Mesenteric fat pad (tissue), 1 donor: Measurements from ENCODE around the gene CCNB1. TPM values are rescaled to one million over a fixed set of nuclear protein-coding genes. Genes with fewer than 3 reads are reported as not detected.
"Not testable (repeated sequence)": the region's sequence is repeated elsewhere in the genome, so short reads cannot be mapped to it uniquely, and the experiment has no call there.

Experiments
- DNase-seq: peaks from one replicate; pipeline ENCODE4 v3.0.0-alpha.2; 2020; ENCODE audit warnings: low spot score
- long read RNA-seq: library from polyadenylated mRNA; unstranded; transcript quantifications from one replicate; pipeline ENCODE4 v2.0.0, GENCODE V29; 2020
- total RNA-seq: library from RNA; stranded (reverse); fragmentation: NEBNext Ultra II Directional; extraction: Animal tissue kit (Norgen Biotek cat#: 25700); gene quantifications from one replicate; pipeline ENCODE4 v1.2.1, GENCODE V29; 2021
- donor health status: DM: yes; HTN: yes; CAD: no.

The CCNB1 gene
- total RNA-seq = 4.9 TPM
- long read RNA-seq, transcript CCNB1-201 (9 exons, 2,169 nt) = major isoform, 8 of 9 reads
- long read RNA-seq, partial matches to known transcripts = 0 of 9 reads
- long read RNA-seq, other reads (novel, unspliced or antisense) = 1 of 9 reads

DNA sequence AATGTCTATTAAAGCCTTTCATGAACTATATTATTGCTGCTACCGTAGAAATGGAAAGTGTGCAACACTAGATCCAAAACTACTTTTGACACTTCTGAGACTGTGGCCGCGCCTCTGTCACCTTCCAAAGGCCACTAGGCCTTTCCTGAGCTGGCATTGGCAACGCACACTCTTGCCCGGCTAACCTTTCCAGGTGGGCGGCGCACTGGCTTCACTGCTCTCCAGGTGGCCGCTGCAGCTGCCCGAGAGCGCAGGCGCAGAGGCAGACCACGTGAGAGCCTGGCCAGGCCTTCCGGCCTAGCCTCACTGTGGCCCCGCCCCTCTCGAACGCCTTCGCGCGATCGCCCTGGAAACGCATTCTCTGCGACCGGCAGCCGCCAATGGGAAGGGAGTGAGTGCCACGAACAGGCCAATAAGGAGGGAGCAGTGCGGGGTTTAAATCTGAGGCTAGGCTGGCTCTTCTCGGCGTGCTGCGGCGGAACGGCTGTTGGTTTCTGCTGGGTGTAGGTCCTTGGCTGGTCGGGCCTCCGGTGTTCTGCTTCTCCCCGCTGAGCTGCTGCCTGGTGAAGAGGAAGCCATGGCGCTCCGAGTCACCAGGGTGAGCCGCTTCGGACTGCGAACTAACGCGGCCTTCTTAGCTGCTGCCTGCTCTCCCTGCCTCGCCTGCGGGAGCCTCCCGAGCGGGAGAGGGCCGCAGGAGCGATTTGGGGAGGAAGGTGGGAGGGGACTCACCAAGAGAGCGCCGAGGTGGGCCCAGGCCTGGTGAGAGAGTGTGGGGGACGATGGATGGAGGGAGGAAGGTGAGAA lies at the start of gene CCNB1:
Gene CCNB1 (plus strand): TSS at position 465 of the 807 bp plus-strand sequence. CDS start 113 bp downstream, at position 578.
- DNase-seq = peak; percentile 98

GRCh38 chr5:69129413-69129812 lies 37.5 kb upstream of the CCNB1 start:
- no peak for DNase-seq

- no peak for DNase-seq
Measured at GRCh38 chr5:69130241-69130640, 36.7 kb upstream of the CCNB1 start.

- DNase-seq = no peak
Measured at GRCh38 chr5:69131304-69131703, 35.6 kb upstream of the CCNB1 start.

DNA sequence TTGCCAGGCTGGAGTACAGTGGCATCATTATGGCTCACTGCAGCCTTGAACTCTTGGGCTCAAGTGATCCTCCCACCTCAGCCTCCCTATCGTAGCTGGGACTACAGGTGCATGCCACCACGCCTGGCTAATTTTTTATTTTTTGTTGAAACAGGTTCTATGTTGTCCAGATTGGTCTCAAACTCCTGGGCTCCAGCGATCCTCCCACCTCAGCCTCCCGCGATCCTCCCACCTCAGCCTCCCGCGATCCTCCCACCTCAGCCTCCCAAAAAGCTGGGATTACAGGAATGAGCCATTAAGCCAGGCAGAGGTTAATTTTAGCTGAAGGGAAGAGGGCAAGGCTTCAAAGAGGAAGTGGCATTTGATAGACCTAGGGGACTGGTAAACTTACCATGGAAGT lies 32.8 kb upstream of the CCNB1 start:
- DNase-seq = no peak

DNA sequence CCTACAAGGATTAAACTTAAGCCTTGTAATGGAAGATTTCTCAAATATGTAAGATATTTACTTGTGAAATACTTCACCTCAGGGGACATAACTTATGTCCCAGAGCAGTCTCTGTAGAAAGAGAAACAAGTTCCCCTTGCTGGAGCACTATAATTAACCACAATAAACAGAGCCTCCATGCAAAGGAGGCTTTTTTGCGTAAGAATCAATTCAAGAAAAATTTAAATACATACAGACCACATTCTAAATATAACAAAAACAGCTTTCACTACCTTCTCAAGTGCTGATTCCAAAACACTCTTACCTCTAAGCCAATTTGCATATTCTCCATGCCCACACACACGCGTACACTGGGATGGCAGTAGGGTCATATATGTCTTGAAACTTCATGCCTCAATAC lies 30.7 kb upstream of the CCNB1 start:
- DNase-seq = no peak

DNA sequence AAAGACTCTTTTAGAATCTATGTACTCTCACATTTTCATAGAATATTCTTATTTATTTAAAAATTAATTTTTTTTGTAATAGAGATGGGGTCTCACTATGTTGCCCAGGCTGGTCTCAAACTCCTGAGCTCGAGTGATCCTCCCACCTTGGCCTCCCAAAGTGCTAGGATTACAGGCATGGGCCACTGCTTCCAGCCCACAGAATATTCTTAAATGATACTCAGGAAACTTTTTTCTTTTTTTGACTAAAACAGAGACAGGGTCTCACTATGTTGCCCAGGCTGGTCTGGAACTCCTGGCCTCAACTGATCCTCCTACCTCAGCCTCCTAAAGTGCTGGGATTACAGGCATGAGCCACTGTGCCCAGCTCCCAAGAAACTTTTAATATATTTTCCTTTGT lies 29.7 kb upstream of the CCNB1 start:
- not testable (repeated sequence) for DNase-seq

DNA sequence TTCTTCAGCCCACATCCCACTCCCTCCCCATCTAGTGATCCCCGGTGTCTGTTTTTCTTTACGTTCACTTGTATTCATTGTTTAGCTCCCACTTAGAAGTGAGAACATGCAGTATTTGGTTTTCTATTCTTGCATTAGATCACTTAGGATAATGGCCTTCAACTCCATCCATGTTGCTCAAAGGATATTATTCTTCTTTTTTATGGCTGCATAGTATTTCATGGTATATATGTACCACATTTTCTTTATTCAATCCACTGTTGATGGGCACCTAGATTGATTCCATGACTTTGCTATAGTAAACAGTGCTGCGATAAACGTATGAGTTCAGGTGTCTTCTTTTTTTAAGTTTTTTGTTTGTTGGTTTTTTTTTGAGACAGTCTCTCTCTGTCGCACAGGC lies 29.1 kb upstream of the CCNB1 start:
- DNase-seq = no peak

DNA sequence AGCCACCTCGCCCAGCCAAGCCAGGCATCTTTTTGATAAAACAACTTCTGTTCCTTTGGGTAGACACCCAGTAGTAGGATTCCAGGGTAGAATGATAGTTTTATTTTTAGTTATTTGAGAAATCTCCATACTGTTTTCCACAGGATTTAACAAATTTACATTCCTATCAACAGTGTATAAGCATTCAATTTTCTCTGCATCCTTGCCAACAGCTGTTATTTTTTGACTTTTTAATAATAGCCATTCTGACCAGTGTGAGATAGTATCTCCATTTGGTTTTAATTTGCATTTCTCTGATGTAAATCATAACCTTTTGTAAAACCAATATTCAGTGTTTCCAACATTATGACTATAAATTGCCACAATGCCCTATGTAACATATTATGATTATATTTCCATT lies 28.2 kb upstream of the CCNB1 start:
- no peak for DNase-seq

DNA sequence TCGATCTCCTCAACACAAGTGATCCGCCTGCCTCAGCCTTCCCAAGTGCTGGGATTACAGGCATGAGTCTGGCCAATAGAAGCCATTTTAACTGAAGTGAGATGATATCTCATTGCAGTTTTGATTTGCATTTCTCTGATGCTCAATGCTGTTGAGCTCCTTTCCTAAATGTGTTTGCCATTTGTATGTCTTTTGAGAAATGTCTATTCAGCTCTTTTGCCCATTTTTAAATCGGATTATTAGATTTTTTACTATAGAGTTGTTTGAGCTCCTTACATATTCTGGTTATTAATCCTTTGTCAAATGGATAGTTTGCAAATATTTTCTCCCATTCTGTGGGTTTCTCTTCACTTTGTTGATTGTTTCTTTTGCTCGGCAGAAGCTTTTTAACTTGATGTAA lies 26.7 kb upstream of the CCNB1 start:
- not testable (repeated sequence) for DNase-seq

- no peak for DNase-seq
Measured at GRCh38 chr5:69140827-69141226, 26.1 kb upstream of the CCNB1 start.

- not testable (repeated sequence) for DNase-seq
Measured at GRCh38 chr5:69148576-69148975, 18.4 kb upstream of the CCNB1 start.

DNA sequence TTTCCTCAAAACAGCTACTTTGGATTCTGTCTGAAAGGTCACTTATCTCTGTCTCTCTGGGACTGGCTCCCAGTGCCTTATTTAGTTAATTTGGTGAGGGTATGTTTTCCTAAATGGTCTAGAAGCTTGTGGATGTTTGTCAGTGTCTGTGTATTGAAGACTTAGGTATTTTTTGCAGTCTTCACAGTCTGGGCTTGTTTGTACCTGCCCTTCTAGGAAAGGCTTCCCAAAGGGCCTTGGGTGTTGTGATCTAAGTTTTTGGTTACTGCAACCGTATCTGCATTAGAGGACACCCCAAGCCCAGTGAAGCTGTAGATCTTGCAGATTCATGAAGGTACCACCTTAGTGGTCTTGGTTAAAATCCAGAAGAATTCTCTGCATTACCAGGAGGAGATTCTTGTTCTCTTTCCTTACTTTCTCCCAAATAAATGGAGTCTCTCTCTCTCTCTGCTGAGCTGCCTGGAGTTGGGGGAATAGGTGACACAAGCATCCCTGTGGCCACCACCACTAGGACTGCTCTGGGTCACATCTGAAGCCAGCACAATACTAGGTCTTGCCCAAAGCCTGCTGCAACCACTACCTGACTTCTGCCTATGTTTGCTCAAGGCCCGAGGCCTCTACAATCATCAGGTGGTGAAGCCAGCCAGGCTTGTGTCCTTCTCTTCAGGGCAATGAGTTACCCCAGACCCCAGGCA lies 17.8 kb upstream of the CCNB1 start:
- no peak for DNase-seq

- DNase-seq = no peak
Measured at GRCh38 chr5:69149676-69150010, 17.3 kb upstream of the CCNB1 start.

DNA sequence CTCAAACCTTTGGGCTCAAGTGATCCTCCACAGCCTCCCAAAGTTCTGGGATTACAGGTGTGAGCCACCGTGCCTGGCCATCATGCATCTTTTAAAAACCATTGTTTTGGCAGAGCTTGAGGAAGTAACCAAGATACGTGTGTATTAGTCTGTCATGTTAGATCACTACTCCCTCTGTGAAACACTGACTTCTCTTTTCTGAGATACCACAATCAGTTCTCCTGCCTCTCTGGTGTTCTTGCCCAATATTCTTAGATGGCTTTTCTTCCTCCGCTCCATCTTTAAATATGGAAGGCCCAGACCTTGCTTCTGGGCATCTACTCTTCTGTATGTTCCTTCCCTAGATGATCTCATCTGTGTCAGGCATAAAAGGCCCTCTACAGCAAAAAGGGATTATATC lies 14.2 kb upstream of the CCNB1 start:
- DNase-seq = no peak

DNA sequence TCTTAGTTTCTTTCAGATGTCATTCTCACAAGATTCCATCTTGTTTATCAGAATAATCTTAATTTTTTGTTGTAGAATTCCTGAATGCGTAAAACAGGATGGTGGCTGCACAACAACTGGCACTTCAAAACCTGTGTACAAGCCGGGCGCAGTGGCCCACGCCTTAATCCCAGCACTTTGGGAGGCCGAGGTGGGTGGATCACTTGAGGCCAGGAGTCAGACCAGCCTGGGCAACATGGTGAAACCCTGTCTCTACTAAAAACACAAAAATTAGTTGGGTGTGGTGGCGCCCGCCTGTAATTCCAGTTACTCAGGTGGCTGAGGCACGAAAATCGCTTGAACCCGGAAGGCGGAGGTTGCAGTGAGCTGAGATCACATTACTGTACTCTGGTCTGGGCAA lies 10.5 kb upstream of the CCNB1 start:
- no peak for DNase-seq

DNA sequence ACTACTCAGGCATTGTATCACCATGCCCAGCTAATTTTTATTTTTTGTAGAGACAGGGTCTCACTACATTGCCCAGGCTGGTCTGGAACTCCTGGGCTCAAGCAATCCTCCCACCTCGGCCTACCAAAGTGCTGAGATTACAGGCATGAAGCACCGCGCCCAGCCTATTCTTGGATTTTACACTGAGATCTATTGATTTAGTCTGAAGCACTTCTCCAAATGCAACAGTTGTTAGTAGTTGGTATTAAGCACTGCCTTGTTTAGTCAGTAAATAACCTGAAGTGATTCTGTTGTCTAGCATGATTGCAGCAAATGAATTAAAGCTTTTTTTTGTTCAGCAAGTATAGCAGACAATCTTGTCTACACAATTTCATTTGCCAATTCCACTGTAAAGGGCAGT lies 8.9 kb upstream of the CCNB1 start:
- DNase-seq = no peak

- no peak for DNase-seq
Measured at GRCh38 chr5:69160651-69161050, 6.3 kb upstream of the CCNB1 start.

DNA sequence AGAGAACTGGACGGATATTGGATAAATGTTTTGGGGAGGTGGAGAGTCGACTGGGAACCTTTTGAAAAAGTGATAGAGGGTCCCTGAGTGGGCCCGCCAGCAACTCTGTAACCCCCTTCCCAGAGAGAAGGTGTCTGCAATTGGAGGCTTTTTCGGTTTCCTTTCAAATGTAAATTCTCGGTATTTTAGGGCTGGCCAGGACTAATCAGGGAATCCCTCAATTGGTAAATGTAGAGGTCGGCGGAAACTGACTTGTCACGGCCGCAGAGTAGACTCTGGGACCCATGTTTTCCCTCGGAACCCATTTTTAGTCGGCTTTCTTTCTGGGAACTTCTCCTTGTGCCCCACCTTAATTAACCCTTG lies 524 bp downstream of the CCNB1 start:
- no peak for DNase-seq

DNA sequence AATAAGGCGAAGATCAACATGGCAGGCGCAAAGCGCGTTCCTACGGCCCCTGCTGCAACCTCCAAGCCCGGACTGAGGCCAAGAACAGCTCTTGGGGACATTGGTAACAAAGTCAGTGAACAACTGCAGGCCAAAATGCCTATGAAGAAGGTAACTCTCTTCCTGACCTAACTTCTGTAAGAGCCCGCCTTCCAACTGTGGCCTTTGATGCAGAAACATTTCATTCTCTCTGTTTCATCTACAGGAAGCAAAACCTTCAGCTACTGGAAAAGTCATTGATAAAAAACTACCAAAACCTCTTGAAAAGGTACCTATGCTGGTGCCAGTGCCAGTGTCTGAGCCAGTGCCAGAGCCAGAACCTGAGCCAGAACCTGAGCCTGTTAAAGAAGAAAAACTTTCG lies 979 bp downstream of the CCNB1 start:
- no peak for DNase-seq

- no peak for DNase-seq
Measured at GRCh38 chr5:69170495-69170894, 3.5 kb downstream of the CCNB1 start.

DNA sequence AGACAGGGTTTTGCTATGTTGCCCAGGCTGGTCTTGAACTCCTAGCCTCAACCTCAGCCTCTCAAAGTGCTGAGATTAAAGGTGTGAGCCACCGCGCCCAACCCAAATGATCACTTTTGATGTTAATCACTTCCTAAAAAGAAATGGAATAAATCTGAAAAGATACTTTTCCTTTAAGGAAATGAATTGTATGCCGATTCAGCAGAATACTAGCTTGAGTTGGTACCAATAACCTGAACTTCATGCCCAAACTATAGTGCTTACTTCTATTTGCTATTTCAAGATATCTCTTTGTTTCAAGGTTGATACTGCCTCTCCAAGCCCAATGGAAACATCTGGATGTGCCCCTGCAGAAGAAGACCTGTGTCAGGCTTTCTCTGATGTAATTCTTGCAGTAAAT lies 4.0 kb downstream of the CCNB1 start:
- DNase-seq = no peak
